HCT116 (cell line): Measurements from ENCODE around the gene DUSP16. TPM values are rescaled to one million over a fixed set of nuclear protein-coding genes. Genes with fewer than 3 reads are reported as not detected.

Experiments used
- ATAC-seq: fragments of 200-7000 bp; cut with Tn5 transposase; 2 replicates; pipeline ENCODE4 v1.9.1; 2020; ENCODE audit warnings: mild to moderate bottlenecking, moderate library complexity
- BruUV-seq: library from RNA; stranded (reverse); fragments of 400-500 nt; replicated peaks from 2 replicates; lab custom pipeline; 2021; lab: Mats Ljungman, UMichigan
- CTCF ChIA-PET: fragments of 300-600 bp; sonication (Branson Sonifier 250); formaldehyde crosslinking; loops from one replicate; lab custom pipeline; 2021; ENCODE audit warnings: antibody characterized with exemption; lab: Charles Lee
- POLR2A ChIA-PET: fragments of 300-600, 350-600 bp; sonication (Branson Sonifier 250); formaldehyde crosslinking; loops from one replicate; lab custom pipeline; 2021; ENCODE audit warnings: antibody characterized with exemption; lab: Charles Lee
- RAD21 ChIA-PET, 2 experiments: fragments of 300-600 bp; sonication (Branson Sonifier 250); formaldehyde crosslinking; loops; one replicate each; lab custom pipeline; 2023; ENCODE audit warnings: low total read pairs in 2 of 2; ENCODE audit not compliant: uncharacterized antibody in 2 of 2, unreplicated experiment in 2 of 2, low non-redundant PET in 1 of 2; lab: Charles Lee
- DNase-seq: peaks from one replicate; pipeline ENCODE4 v3.0.0-alpha.2; 2010; ENCODE audit warnings: low read depth, low spot score
- H2AFZ ChIP-seq: fragments of 200-600 bp; shearing (Covaris generic), sonication (generic); 2 replicates; pipeline ENCODE4 v1.6.1; 2017; ENCODE audit warnings: low read depth, mixed run types, mixed read lengths, antibody characterized with exemption, low read length; ENCODE audit not compliant: poor library complexity, severe bottlenecking
- H3K27ac ChIP-seq: 2 replicates; pipeline ENCODE4 v1.5.1; 2012; ENCODE audit warnings: low read depth, low read length
- H3K27me3 ChIP-seq: fragments of 200-600 bp; sonication (generic); 2 replicates; pipeline ENCODE4 v1.6.1; 2016; ENCODE audit warnings: mixed run types, low read length, mixed read lengths; ENCODE audit not compliant: insufficient read depth
- H3K36me3 ChIP-seq, 2 experiments: fragments of 200-500 bp in 1 of 2; fragments of 200-600 bp in 1 of 2; sonication (Bioruptor generic) in 1 of 2; sonication (generic) in 1 of 2; 2 replicates each; pipeline versions ENCODE4 v1.5.1 to v1.6.1; 2014 to 2016; ENCODE audit warnings: low read length in 2 of 2, inconsistent platforms in 1 of 2, mixed read lengths in 1 of 2, mixed run types in 1 of 2; ENCODE audit not compliant: insufficient read depth in 2 of 2, control insufficient read depth in 1 of 2
- H3K4me1 ChIP-seq, 2 experiments: fragments of 200-600 bp in 1 of 2; sonication (generic) in 1 of 2; 2 replicates each; pipeline versions ENCODE4 v1.5.1 to v1.6.1; 2012 to 2017; ENCODE audit warnings: low read length in 2 of 2, inconsistent platforms in 1 of 2, mild to moderate bottlenecking in 1 of 2, mixed read lengths in 1 of 2, mixed run types in 1 of 2, moderate library complexity in 1 of 2; ENCODE audit not compliant: insufficient read depth in 2 of 2, control insufficient read depth in 1 of 2
- H3K4me2 ChIP-seq: fragments of 200-600 bp; sonication (generic); 2 replicates; pipeline ENCODE4 v1.6.1; 2017; ENCODE audit warnings: mixed run types, low read length, mixed read lengths
- H3K4me3 ChIP-seq, 2 experiments: fragments of 200-600 bp in 1 of 2; sonication (generic) in 1 of 2; replicated peaks in 1 of 2; 2 replicates each; pipeline ENCODE4 v1.5.1; 2011 to 2016; ENCODE audit warnings: low read length in 2 of 2, control low read depth in 1 of 2, low read depth in 1 of 2, mild to moderate bottlenecking in 1 of 2, mixed read lengths in 1 of 2, mixed run types in 1 of 2
- H3K79me2 ChIP-seq: fragments of 200-600 bp; sonication (generic); 2 replicates; pipeline ENCODE4 v1.6.1; 2017; ENCODE audit warnings: mild to moderate bottlenecking, mixed run types, low read length, moderate library complexity, mixed read lengths; ENCODE audit not compliant: insufficient read depth
- H3K9ac ChIP-seq: fragments of 200-600 bp; sonication (generic); 2 replicates; pipeline ENCODE4 v1.6.1; 2016; ENCODE audit warnings: low read length, mixed read lengths
- H3K9me2 ChIP-seq: fragments of 200-600 bp; sonication (generic), shearing (Covaris generic); 2 replicates; pipeline ENCODE4 v1.6.1; 2017; ENCODE audit warnings: mixed run types, mild to moderate bottlenecking, moderate library complexity; ENCODE audit not compliant: insufficient read depth
- H3K9me3 ChIP-seq, 2 experiments: fragments of 200-500 bp in 1 of 2; fragments of 200-600 bp in 1 of 2; sonication (Bioruptor generic) in 1 of 2; sonication (generic) in 1 of 2; 2 replicates each; pipeline ENCODE4 v1.6.1; 2014 to 2017; ENCODE audit warnings: low read length in 2 of 2, mixed read lengths in 2 of 2, inconsistent platforms in 1 of 2, low read depth in 1 of 2, mild to moderate bottlenecking in 1 of 2, mixed run types in 1 of 2, moderate library complexity in 1 of 2; ENCODE audit not compliant: control insufficient read depth in 1 of 2, insufficient read depth in 1 of 2
- H4K20me1 ChIP-seq: fragments of 200-600 bp; sonication (generic), shearing (Covaris generic); 2 replicates; pipeline ENCODE4 v1.6.1; 2017; ENCODE audit warnings: mixed run types, mild to moderate bottlenecking, moderate library complexity; ENCODE audit not compliant: insufficient read depth
- EGR1 ChIP-seq: IDR thresholded peaks from 2 replicates; pipeline ENCODE4 v1.6.1; 2012; ENCODE audit warnings: low read depth
- ELF1 ChIP-seq: IDR thresholded peaks from 2 replicates; pipeline ENCODE4 v1.6.1; 2012; ENCODE audit warnings: low read depth, borderline replicate concordance
- RAD21 ChIP-seq: IDR thresholded peaks from 2 replicates; pipeline ENCODE4 v1.6.1; 2012; ENCODE audit warnings: low read depth, mild to moderate bottlenecking
- SIN3A ChIP-seq: IDR thresholded peaks from 2 replicates; pipeline ENCODE4 v1.6.1; 2012; ENCODE audit warnings: low read depth
- SP1 ChIP-seq: IDR thresholded peaks from 2 replicates; pipeline ENCODE4 v1.6.1; 2012; ENCODE audit warnings: low read depth
- intact Hi-C: fragments of 100-400 bp; cut with micrococcal nuclease; formaldehyde crosslinking; loops from 2 replicates; pipeline ENCODE4 v1.10.0; 2022
- total RNA-seq: library from RNA; stranded (reverse); gene quantifications from one replicate; pipeline ENCODE4 v1.2.1, GENCODE V29; 2021; ENCODE audit not compliant: unreplicated experiment
- TF ChIP-seq, protein P1 (sequence below): IDR thresholded peaks from 2 replicates; pipeline ENCODE4 v1.6.1; 2011; ENCODE audit warnings: mild to moderate bottlenecking, low read length, moderate library complexity; ENCODE audit not compliant: insufficient replicate concordance; ENCODE audit errors: extremely low read depth
- TF ChIP-seq, protein P2 (sequence below): IDR thresholded peaks from 2 replicates; pipeline ENCODE4 v1.6.1; 2012
- TF ChIP-seq, protein P3 (sequence below): IDR thresholded peaks from 2 replicates; pipeline ENCODE4 v1.6.1; 2012
- TF ChIP-seq, protein P4 (sequence below), 3 experiments: fragments of 200-600 bp in 1 of 3; sonication (generic) in 1 of 3; IDR thresholded peaks in 2 of 3; conservative IDR thresholded peaks in 1 of 3; 2 replicates each; pipeline ENCODE4 v1.5.1; 2012 to 2017; ENCODE audit warnings: low read depth in 2 of 3, low read length in 2 of 3, antibody characterized with exemption in 1 of 3, borderline replicate concordance in 1 of 3, control low read depth in 1 of 3, mild to moderate bottlenecking in 1 of 3, mixed read lengths in 1 of 3, mixed run types in 1 of 3, moderate library complexity in 1 of 3; ENCODE audit not compliant: insufficient read depth in 1 of 3
- TF ChIP-seq, protein P5 (sequence below): IDR thresholded peaks from 2 replicates; pipeline ENCODE4 v1.6.1; 2012; ENCODE audit warnings: low read depth

DUSP16 gene
- total RNA-seq, 1 experiment from 2014 or later = 13.4 TPM

DNA sequence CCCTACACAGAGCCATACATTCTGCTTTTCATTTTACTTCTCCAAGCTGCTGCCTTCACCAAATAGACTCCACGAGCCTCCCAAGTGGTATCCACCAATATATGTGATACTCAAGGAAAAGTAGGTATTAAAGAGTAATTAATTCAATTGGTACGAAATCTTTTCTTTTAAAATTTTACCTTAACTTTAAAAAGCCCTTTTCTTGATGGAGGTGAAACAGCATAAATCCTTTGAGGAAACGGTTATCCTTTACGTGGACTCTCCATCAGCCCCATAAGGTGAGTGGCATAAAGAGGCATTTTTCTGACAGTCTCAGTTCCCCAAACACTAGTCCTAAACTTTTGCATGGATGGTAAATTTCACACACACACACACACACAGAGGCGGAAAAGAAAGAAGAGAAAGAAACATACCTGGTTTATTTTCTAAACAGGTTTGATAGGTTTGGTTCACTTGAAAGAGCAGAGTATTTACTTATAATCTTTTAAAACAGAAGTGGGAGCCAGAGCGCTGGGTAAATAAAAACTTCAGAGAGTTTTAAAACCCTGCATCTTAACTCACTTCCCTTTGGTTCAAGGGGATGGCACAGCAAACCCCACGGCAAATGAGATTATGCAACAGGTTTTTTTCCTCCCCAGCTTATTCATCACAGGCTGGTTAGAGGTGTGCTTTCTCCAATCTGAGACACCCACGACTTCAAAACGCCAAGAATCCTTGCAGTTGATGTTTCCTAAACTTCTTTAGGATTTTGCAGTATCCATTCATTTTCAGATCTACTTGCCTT is 1.9 kb downstream of the DUSP16 start (continued):
- TF ChIP-seq, protein P1, sequence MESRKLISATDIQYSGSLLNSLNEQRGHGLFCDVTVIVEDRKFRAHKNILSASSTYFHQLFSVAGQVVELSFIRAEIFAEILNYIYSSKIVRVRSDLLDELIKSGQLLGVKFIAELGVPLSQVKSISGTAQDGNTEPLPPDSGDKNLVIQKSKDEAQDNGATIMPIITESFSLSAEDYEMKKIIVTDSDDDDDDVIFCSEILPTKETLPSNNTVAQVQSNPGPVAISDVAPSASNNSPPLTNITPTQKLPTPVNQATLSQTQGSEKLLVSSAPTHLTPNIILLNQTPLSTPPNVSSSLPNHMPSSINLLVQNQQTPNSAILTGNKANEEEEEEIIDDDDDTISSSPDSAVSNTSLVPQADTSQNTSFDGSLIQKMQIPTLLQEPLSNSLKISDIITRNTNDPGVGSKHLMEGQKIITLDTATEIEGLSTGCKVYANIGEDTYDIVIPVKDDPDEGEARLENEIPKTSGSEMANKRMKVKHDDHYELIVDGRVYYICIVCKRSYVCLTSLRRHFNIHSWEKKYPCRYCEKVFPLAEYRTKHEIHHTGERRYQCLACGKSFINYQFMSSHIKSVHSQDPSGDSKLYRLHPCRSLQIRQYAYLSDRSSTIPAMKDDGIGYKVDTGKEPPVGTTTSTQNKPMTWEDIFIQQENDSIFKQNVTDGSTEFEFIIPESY = no peak
- TF ChIP-seq, protein P2, sequence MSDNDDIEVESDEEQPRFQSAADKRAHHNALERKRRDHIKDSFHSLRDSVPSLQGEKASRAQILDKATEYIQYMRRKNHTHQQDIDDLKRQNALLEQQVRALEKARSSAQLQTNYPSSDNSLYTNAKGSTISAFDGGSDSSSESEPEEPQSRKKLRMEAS = peak; percentile 14; the same call in 1 of the 2 replicates
- TF ChIP-seq, protein P3, sequence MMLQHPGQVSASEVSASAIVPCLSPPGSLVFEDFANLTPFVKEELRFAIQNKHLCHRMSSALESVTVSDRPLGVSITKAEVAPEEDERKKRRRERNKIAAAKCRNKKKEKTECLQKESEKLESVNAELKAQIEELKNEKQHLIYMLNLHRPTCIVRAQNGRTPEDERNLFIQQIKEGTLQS = no peak

DNA sequence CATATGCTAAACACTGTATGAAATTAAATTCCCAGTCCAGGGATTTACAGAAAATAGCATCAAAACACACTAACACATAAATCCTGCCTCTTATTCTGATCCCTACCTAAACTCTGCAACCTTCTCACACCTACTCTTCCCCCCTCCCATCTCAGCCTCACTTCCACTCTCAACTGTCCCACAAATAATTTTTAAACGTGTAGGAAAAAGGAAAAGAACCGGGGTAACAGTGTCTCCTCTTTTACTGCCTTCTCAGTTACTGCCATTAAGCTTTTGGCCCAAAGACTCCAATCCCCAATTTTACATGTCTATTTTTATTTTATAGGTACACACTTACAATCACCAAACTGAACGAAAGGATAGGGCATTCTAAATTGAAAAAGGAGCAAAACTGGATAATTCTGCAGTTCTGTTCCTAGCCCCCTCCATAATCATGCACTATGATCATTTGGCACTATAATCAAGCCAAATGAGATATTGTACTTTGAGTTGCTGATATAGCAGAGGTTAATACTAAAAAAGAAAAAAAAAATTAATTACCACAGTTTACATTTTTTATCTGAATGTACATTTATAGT is 2.9 kb downstream of the DUSP16 start:
- intact Hi-C loops = loop anchor here (5.0 to 10.0 kb wide), 2 partner anchors 97 to 145 kb away; no protein-coding TSS in a partner anchor
- TF ChIP-seq, protein P4, sequence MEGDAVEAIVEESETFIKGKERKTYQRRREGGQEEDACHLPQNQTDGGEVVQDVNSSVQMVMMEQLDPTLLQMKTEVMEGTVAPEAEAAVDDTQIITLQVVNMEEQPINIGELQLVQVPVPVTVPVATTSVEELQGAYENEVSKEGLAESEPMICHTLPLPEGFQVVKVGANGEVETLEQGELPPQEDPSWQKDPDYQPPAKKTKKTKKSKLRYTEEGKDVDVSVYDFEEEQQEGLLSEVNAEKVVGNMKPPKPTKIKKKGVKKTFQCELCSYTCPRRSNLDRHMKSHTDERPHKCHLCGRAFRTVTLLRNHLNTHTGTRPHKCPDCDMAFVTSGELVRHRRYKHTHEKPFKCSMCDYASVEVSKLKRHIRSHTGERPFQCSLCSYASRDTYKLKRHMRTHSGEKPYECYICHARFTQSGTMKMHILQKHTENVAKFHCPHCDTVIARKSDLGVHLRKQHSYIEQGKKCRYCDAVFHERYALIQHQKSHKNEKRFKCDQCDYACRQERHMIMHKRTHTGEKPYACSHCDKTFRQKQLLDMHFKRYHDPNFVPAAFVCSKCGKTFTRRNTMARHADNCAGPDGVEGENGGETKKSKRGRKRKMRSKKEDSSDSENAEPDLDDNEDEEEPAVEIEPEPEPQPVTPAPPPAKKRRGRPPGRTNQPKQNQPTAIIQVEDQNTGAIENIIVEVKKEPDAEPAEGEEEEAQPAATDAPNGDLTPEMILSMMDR (IDR thresholded peaks at IDR 0.05 in 2 of 3, conservative IDR thresholded peaks at IDR 0.05 in 1 of 3; ENCODE audit: borderline replicate concordance in 1 of 3, insufficient read depth in 1 of 3, low read depth in 2 of 3, low read length in 2 of 3) = no peak
- TF ChIP-seq EGR1 (no peak), ELF1 (no peak), SIN3A (no peak), RAD21 (no peak), SP1 (no peak)
- TF ChIP-seq, protein P2 = no peak
- TF ChIP-seq, protein P5, sequence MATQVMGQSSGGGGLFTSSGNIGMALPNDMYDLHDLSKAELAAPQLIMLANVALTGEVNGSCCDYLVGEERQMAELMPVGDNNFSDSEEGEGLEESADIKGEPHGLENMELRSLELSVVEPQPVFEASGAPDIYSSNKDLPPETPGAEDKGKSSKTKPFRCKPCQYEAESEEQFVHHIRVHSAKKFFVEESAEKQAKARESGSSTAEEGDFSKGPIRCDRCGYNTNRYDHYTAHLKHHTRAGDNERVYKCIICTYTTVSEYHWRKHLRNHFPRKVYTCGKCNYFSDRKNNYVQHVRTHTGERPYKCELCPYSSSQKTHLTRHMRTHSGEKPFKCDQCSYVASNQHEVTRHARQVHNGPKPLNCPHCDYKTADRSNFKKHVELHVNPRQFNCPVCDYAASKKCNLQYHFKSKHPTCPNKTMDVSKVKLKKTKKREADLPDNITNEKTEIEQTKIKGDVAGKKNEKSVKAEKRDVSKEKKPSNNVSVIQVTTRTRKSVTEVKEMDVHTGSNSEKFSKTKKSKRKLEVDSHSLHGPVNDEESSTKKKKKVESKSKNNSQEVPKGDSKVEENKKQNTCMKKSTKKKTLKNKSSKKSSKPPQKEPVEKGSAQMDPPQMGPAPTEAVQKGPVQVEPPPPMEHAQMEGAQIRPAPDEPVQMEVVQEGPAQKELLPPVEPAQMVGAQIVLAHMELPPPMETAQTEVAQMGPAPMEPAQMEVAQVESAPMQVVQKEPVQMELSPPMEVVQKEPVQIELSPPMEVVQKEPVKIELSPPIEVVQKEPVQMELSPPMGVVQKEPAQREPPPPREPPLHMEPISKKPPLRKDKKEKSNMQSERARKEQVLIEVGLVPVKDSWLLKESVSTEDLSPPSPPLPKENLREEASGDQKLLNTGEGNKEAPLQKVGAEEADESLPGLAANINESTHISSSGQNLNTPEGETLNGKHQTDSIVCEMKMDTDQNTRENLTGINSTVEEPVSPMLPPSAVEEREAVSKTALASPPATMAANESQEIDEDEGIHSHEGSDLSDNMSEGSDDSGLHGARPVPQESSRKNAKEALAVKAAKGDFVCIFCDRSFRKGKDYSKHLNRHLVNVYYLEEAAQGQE = no peak
- TF ChIP-seq, protein P1 = no peak

More for the DNA sequence above, 2.9 kb downstream of the DUSP16 start:
- no peak overlapping the region for H3K27ac ChIP-seq
- RAD21 ChIA-PET = no interaction called here
- BruUV-seq = no TSS peak
- no peaks in the 10 kb centered on the region for H3K27me3 ChIP-seq
- no peaks in the 10 kb centered on the region for H3K9me2 ChIP-seq
- no peaks in the 10 kb centered on the region for H4K20me1 ChIP-seq
- POLR2A ChIA-PET = no interaction called here
- H3K9ac ChIP-seq = no peak overlapping the region
- no peaks in the 10 kb centered on the region for H3K9me3 ChIP-seq
- CTCF ChIA-PET = no interaction called here
- DNase-seq (no peak), ATAC-seq (no peak)
- no peak overlapping the region for H2AFZ ChIP-seq
- peaks cover 16 to 24% of the 10 kb centered on the region in 2 experiments for H3K4me1 ChIP-seq
- H3K36me3 ChIP-seq = no peaks in the 10 kb centered on the region
- peaks cover 22% of the 10 kb centered on the region for H3K79me2 ChIP-seq
- no peak overlapping the region for H3K4me3 ChIP-seq
- H3K4me2 ChIP-seq = no peak overlapping the region
